ENCODE measurements around the gene PPP1R9B.

Gene PPP1R9B

DNA sequence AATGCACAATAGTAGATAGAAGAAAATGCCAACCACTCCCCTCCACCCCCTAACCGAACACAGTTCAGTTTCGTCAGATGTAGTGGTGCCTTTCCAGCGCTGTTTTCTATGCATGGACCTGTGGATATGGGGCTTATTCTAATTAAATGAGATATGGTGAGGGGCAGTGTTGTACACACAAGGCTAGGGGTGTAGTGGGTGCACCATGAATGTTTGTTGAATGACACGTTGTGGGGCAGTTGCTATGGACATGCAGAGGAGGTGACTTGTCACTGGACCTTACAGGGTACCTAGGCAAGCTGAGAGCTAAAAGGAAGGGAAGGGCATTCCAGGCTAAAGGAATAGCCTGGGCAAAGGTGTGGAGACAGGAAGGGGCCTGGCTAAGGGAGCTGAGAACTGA, 51.9 kb downstream of the PPP1R9B start:
- TF ChIP-seq, protein P1, sequence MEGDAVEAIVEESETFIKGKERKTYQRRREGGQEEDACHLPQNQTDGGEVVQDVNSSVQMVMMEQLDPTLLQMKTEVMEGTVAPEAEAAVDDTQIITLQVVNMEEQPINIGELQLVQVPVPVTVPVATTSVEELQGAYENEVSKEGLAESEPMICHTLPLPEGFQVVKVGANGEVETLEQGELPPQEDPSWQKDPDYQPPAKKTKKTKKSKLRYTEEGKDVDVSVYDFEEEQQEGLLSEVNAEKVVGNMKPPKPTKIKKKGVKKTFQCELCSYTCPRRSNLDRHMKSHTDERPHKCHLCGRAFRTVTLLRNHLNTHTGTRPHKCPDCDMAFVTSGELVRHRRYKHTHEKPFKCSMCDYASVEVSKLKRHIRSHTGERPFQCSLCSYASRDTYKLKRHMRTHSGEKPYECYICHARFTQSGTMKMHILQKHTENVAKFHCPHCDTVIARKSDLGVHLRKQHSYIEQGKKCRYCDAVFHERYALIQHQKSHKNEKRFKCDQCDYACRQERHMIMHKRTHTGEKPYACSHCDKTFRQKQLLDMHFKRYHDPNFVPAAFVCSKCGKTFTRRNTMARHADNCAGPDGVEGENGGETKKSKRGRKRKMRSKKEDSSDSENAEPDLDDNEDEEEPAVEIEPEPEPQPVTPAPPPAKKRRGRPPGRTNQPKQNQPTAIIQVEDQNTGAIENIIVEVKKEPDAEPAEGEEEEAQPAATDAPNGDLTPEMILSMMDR (IDR thresholded peaks at IDR 0.05) = no peak

DNA sequence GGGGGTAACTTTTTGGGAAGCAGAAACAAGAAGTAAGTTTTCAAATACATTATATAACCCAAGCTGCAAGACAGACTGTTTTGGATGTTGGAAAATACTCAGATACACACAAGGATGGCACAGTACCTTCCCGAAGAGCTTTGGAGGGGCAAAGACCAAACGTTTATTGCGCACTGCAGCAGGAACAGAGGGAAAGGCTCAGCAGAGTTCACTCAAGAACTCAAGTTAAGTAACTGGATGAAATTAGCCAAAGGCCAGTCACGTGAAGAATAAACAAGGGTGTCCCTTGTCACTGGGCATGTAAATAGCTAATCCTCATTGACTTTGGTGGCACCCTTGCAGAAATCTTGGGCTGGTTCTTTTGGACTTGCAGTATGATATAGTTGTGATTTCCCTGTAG, 52.6 kb downstream of the PPP1R9B start:
- TF ChIP-seq, protein P1 (IDR thresholded peaks at IDR 0.05) = no peak

DNA sequence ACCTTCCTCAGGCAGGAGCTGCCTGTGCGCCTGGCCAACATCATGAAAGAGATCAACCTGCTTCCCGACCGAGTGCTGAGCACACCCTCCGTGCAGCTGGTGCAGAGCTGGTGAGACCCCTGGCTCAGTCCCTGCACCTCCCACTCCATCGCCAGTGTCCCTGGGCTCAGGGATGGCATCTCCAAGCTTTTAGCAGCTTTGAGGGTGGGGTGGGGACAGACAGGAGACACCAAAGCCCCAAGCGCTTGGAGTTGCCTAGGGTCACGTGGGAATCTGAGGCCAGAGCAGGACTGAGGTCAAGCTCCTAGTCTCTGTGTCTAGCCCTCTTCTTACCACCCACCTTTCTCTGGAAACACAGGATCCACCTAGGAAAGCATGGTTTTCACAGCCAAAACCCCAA, 53.0 kb downstream of the PPP1R9B start:
- TF ChIP-seq, protein P1 (IDR thresholded peaks at IDR 0.05) = no peak

DNA sequence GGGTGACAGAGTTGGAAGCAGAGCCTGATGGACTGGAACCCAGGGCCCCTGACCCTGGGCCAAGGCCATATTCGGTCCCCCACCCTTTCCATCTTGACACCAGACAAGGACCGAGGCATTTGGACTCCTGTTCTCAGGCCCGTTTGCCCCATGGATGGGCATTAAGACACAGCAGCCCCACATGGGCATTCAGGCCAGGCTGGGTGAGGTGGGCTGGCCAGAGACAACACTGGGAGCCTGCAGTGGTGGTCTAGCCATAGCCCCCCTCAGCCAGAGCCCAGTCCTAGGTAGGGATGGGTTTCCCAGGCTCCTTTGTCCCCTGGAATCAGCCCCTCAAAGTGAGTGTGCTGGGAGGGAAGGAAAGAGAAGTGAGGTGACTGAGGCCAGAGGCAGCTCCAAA, 53.7 kb downstream of the PPP1R9B start:
- TF ChIP-seq, protein P1 (IDR thresholded peaks at IDR 0.05) = no peak

DNA sequence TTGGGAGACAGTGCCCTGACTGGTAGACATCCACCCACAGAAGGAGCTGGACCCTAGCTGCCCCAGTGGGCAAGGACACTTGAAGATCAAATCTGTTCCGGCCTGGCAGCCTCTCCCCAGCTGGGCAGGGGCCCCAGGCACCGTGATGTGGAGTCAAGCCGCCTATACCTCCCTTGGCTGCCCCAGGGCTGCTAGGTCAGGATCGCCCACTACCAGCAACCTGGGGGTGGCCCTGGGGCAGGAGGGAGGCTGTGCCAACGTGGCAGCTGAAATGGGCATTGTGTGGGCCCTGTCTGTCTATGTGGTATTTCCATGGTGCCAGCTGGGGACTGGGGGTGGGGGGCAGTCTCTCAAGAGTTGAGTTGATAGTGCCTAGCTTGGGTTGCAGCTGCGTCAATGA, 54.4 kb downstream of the PPP1R9B start:
- TF ChIP-seq, protein P1 (IDR thresholded peaks at IDR 0.05) = no peak

DNA sequence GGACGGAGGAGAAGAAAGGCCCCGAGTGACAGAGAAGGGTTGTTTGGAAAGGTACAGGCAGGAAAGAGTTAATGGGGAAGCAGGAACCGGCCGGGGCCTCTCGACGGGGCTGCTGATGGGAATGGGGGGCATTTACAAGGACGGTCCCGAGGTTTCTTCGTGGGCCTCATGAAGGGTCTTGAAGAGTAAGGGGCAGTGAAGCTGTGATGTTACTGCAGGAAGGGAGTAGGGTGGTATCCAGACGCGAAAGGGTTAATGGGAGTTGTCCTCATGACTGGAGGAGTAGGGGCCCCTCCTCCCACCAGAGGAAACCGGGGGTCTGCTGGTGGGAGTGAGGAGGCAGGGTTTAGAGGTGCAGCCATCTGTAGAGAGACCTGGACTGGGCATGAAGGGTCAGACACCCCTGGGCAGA, 54.8 kb downstream of the PPP1R9B start:
- TF ChIP-seq, protein P1 (IDR thresholded peaks at IDR 0.05) = no peak

DNA sequence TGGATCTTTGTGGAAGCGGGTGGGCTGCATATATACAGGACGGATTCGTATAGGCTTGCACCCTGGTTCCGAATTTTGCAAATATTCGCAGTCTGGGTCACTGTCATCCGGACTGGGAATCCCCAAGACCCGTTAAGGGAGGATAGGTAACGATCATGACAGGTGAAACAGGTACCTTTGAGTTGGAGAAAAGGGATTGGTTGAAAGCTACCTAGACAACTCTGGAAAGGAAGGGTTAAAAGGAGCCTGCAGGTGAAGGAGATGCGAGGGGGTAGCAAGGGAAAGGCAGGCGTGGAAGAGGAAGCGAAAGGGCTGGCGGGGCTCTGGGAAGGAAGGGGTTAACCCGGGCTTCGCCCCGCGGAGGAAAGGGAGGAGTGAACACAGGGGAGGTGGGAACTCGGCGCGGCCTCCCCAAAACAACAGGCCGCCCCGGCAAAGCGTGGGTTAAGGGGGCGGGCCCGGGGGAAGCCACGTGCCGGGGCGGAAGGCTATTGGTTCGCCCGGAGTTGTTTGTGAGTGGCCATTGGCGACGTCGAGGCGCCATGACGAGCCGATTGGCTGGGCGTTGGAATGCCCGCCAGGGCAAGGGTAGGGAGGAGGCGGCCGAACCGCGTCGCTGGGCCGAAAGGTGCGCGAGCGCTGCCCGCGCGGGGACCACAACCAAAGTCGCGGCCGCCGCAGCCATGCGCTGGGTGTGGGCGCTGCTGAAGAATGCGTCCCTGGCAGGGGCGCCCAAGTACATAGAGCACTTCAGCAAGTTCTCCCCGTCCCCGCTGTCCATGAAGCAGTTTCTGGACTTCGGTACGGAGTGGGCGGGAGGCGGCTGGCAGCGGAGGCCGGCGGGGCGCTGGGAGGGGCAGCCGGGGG, 55.5 kb downstream of the PPP1R9B start, which contains the start of gene PDK2:
Gene PDK2 (plus strand): TSS at position 599 of the 867 bp plus-strand sequence. CDS start 85 bp downstream, at position 684.
- TF ChIP-seq, protein P1 (IDR thresholded peaks at IDR 0.05) = no peak

All from LNCAP (cell line).